Stimulated activated CD8-positive, alpha-beta memory T cell treated with anti-CD3 and anti-CD28 coated beads, Interleukin-12 subunit alpha, Interleukin-12 subunit beta, amount 100 ng/mL, for 1 hour (primary cell): ENCODE results near the gene HTR2C.
"Not testable (repeated sequence)": the region's sequence is repeated elsewhere in the genome, so short reads cannot be mapped to it uniquely, and the experiment has no call there.

ENCODE experiments used
- DNase-seq: peaks from one replicate; pipeline ENCODE4 v3.0.0-alpha.2; 2020; ENCODE audit warnings: low read depth

HTR2C gene

GRCh38 chrX:114583646-114584374, at the start of gene HTR2C:
HTR2C (plus strand) TSS chrX:114584086; CDS start chrX:114726937, 142,851 bp downstream.
- no peak for DNase-seq

- DNase-seq, result no peak
These were observed 3.5 kb upstream of the HTR2C start for GRCh38 chrX:114580336-114580735.

- DNase-seq, result no peak
These were observed 2.2 kb upstream of the HTR2C start for GRCh38 chrX:114581528-114582263.

- DNase-seq, result no peak
These were observed 1.6 kb upstream of the HTR2C start for GRCh38 chrX:114582264-114582632.

- DNase-seq, result no peak
These were observed 1.0 kb upstream of the HTR2C start for GRCh38 chrX:114582698-114583395.

- no peak for DNase-seq
These were observed 573 bp downstream of the HTR2C start for GRCh38 chrX:114584375-114584943.

- no peak for DNase-seq
These were observed 1.3 kb downstream of the HTR2C start for GRCh38 chrX:114584983-114585842.

- no peak for DNase-seq
These were observed 7.2 kb downstream of the HTR2C start for GRCh38 chrX:114591121-114591520.

- no peak for DNase-seq
These were observed 15.4 kb downstream of the HTR2C start for GRCh38 chrX:114599305-114599704.

GRCh38 chrX:114599911-114600310, 16.0 kb downstream of the HTR2C start:
- no peak for DNase-seq

- DNase-seq, result not testable (repeated sequence)
These were observed 22.7 kb downstream of the HTR2C start for GRCh38 chrX:114606619-114607018.

GRCh38 chrX:114611018-114611619, 27.2 kb downstream of the HTR2C start:
- no peak for DNase-seq

- DNase-seq, result no peak
These were observed 31.9 kb downstream of the HTR2C start for GRCh38 chrX:114615765-114616164.

GRCh38 chrX:114619874-114620273, 36.0 kb downstream of the HTR2C start:
- no peak for DNase-seq

GRCh38 chrX:114626323-114626722, 42.4 kb downstream of the HTR2C start:
- DNase-seq, result no peak

- DNase-seq, result no peak
These were observed 52.1 kb downstream of the HTR2C start for GRCh38 chrX:114635986-114636385.

- no peak for DNase-seq
These were observed 66.5 kb downstream of the HTR2C start for GRCh38 chrX:114650351-114650750.

GRCh38 chrX:114675365-114675764, 91.5 kb downstream of the HTR2C start:
- DNase-seq, result no peak

GRCh38 chrX:114700533-114700932, 116.6 kb downstream of the HTR2C start:
- not testable (repeated sequence) for DNase-seq

GRCh38 chrX:114709406-114709805, 125.5 kb downstream of the HTR2C start:
- DNase-seq, result no peak

- DNase-seq, result no peak
These were observed 126.7 kb downstream of the HTR2C start for GRCh38 chrX:114710571-114710970.
